ENCODE measurements around the gene PHLDB1. TPM values are rescaled to one million over a fixed set of nuclear protein-coding genes. Genes with fewer than 3 reads are reported as not detected.

The PHLDB1 gene
- total RNA-seq, 2 donors from 2014 or later: 102 to 105 TPM

GRCh38 chr11:118643995-118644345, 36.6 kb downstream of the PHLDB1 start:
- H3K4me3 ChIP-seq: no peak overlapping the region
- H3K27ac ChIP-seq: no peak overlapping the region

GRCh38 chr11:118644496-118644895, 37.1 kb downstream of the PHLDB1 start:
- H3K36me3 ChIP-seq: peaks cover 90% of the 10 kb centered on the region

More at GRCh38 chr11:118643995-118644345, 36.6 kb downstream of the PHLDB1 start:
- no peak for DNase-seq (ENCODE audit: low spot score)
- no peak for TF ChIP-seq CTCF (IDR thresholded peaks at IDR 0.05)
- H3K27me3 ChIP-seq: no peaks in the 10 kb centered on the region
- peaks cover 0 to 32% of the 10 kb centered on the region in 2 donors for H3K4me1 ChIP-seq
- H3K9me3 ChIP-seq: no peaks in the 10 kb centered on the region
- H3K36me3 ChIP-seq: peaks cover 90% of the 10 kb centered on the region

GRCh38 chr11:118645066-118645715, 37.8 kb downstream of the PHLDB1 start:
- TF ChIP-seq CTCF (IDR thresholded peaks at IDR 0.05): no peak
- no peak for DNase-seq (ENCODE audit: low spot score)
- peaks cover 0 to 22% of the 10 kb centered on the region in 2 donors for H3K4me1 ChIP-seq
- peaks cover 95% of the 10 kb centered on the region for H3K36me3 ChIP-seq
- H3K9me3 ChIP-seq: no peaks in the 10 kb centered on the region
- H3K27me3 ChIP-seq: no peaks in the 10 kb centered on the region
- no peak overlapping the region for H3K4me3 ChIP-seq
- H3K27ac ChIP-seq: no peak overlapping the region

More at GRCh38 chr11:118644496-118644895, 37.1 kb downstream of the PHLDB1 start:
- H3K9me3 ChIP-seq: no peaks in the 10 kb centered on the region
- TF ChIP-seq CTCF (IDR thresholded peaks at IDR 0.05): no peak
- no peaks in the 10 kb centered on the region for H3K27me3 ChIP-seq
- DNase-seq (ENCODE audit: low spot score): no peak
- no peak overlapping the region for H3K4me3 ChIP-seq
- H3K27ac ChIP-seq: no peak overlapping the region
- H3K4me1 ChIP-seq: peaks cover 0 to 29% of the 10 kb centered on the region in 2 donors

- peaks cover 97% of the 10 kb centered on the region for H3K36me3 ChIP-seq
- H3K27ac ChIP-seq: no peak overlapping the region
- H3K4me1 ChIP-seq: peaks cover 0 to 13% of the 10 kb centered on the region in 2 donors
- H3K4me3 ChIP-seq: no peak overlapping the region
- no peak for DNase-seq (ENCODE audit: low spot score)
- no peaks in the 10 kb centered on the region for H3K27me3 ChIP-seq
- H3K9me3 ChIP-seq: no peaks in the 10 kb centered on the region
- no peak for TF ChIP-seq CTCF (IDR thresholded peaks at IDR 0.05)
These were observed 39.0 kb downstream of the PHLDB1 start for GRCh38 chr11:118646393-118646792.

- no peak overlapping the region for H3K27ac ChIP-seq
- H3K9me3 ChIP-seq: no peaks in the 10 kb centered on the region
- H3K36me3 ChIP-seq: peaks cover 98% of the 10 kb centered on the region
- no peak overlapping the region for H3K4me3 ChIP-seq
- peaks cover 0 to 5% of the 10 kb centered on the region in 2 donors for H3K4me1 ChIP-seq
- DNase-seq (ENCODE audit: low spot score): no peak
- TF ChIP-seq CTCF (IDR thresholded peaks at IDR 0.05): no peak
- no peaks in the 10 kb centered on the region for H3K27me3 ChIP-seq
These were observed 40.9 kb downstream of the PHLDB1 start for GRCh38 chr11:118648291-118648690.

- DNase-seq (ENCODE audit: low spot score): no peak
- no peaks in the 10 kb centered on the region for H3K4me1 ChIP-seq
- no peak for TF ChIP-seq CTCF (IDR thresholded peaks at IDR 0.05)
- H3K4me3 ChIP-seq: no peak overlapping the region
- H3K27me3 ChIP-seq: no peaks in the 10 kb centered on the region
- H3K27ac ChIP-seq: no peak overlapping the region
- H3K9me3 ChIP-seq: no peaks in the 10 kb centered on the region
- H3K36me3 ChIP-seq: peaks cover 96% of the 10 kb centered on the region
These were observed 42.5 kb downstream of the PHLDB1 start for GRCh38 chr11:118649941-118650340.

All from right atrium auricular region (tissue), 2 donors.